ENCODE results near the gene CLDND1.

Gene CLDND1

GRCh38 chr3:98514948-98515347, 7.8 kb downstream of the CLDND1 start:
- POLR2A ChIA-PET, result no interaction called here
- no peak for DNase-seq (ENCODE audit: extremely low spot score)
- CTCF ChIA-PET, result interaction anchor here (1.0 to 2.3 kb wide), 2 partner anchors 8 to 11 kb away, joined by 3 to 8 read pairs; no protein-coding TSS in a partner anchor
- TF ChIP-seq CTCF (IDR thresholded peaks at IDR 0.05; ENCODE audit: control extremely low read depth, extremely low read depth, low read depth, missing control alignments), result no peak

GRCh38 chr3:98513736-98514135, 9.0 kb downstream of the CLDND1 start:
- ChIA-PET POLR2A (no interaction called here), CTCF (interaction anchor here (1.3 to 1.6 kb wide), 2 partner anchors 59 to 180 kb away, joined by 3 to 4 read pairs; no protein-coding TSS in a partner anchor)
- no peak for DNase-seq (ENCODE audit: extremely low spot score)
- no peak for TF ChIP-seq CTCF (IDR thresholded peaks at IDR 0.05; ENCODE audit: control extremely low read depth, extremely low read depth, low read depth, missing control alignments)

DNA sequence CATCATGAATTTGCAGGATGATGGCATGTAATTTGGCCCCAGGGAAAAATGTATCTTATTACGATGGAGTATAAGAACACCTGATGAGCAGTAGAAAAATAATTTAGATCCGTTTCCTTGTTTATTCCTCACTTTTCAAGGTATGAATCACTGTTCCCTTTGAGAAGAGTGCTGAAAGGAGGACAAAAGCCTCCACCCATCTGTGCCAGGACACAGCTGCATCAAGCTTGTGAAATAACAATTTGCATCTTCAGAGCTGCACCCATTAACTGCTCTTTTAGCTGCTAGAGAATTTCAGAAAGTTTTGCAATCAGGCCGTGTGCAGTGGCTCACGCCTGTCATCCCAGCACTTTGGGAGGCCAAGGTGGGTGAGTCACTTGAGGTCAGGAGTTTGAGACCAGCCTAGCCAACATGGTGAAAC, 9.6 kb downstream of the CLDND1 start:
- ChIA-PET POLR2A (no interaction called here), CTCF (interaction anchor here (1.3 to 1.6 kb wide), 2 partner anchors 59 to 180 kb away, joined by 3 to 4 read pairs; no protein-coding TSS in a partner anchor)
- DNase-seq (ENCODE audit: extremely low spot score), result no peak
- no peak for TF ChIP-seq CTCF (IDR thresholded peaks at IDR 0.05; ENCODE audit: control extremely low read depth, extremely low read depth, low read depth, missing control alignments)

DNA sequence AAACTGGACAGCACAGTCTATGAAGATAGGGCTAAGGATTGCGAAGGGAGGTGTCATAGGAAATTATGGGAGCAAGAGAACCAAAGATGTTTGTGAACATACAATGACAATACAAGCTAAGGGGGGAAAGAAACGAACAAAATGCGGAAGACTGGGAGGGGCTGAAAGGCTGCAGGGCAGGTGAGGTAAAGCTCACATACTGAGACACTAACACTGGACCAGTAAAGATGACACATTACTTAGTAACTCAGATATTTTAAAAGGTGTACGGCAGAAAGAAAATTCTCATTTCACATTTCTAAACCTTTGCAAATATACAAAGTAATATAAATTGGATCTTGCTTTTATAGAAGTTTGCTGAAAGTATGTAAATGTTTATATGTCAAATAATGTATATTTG, 10.1 kb downstream of the CLDND1 start:
- no peak for DNase-seq (ENCODE audit: extremely low spot score)
- no peak for TF ChIP-seq CTCF (IDR thresholded peaks at IDR 0.05; ENCODE audit: control extremely low read depth, extremely low read depth, low read depth, missing control alignments)
- ChIA-PET CTCF (interaction anchor here (1.6 kb wide), 1 partner anchor 179 kb away, joined by 4 read pairs; no protein-coding TSS in a partner anchor), POLR2A (no interaction called here)

- DNase-seq (ENCODE audit: extremely low spot score), result no peak
- ChIA-PET POLR2A (no interaction called here), CTCF (interaction anchor here (0.8 to 2.7 kb wide), 5 partner anchors 7 to 165 kb away, joined by 3 to 8 read pairs (median 3); no protein-coding TSS in a partner anchor)
- TF ChIP-seq CTCF (IDR thresholded peaks at IDR 0.05; ENCODE audit: control extremely low read depth, extremely low read depth, low read depth, missing control alignments), result no peak
Measured at GRCh38 chr3:98508582-98508981, 14.1 kb downstream of the CLDND1 start.

- DNase-seq (ENCODE audit: extremely low spot score), result no peak
- ChIA-PET CTCF (interaction anchor here (0.8 to 1.4 kb wide), 4 partner anchors 9 to 18 kb away, joined by 3 to 4 read pairs (median 4); partner anchors contain the start of gene CLDND1), POLR2A (no interaction called here)
- no peak for TF ChIP-seq CTCF (IDR thresholded peaks at IDR 0.05; ENCODE audit: control extremely low read depth, extremely low read depth, low read depth, missing control alignments)
Measured at GRCh38 chr3:98504539-98504938, 18.2 kb downstream of the CLDND1 start.

Measured in GM10248 (cell line).